GF-D8 (cell line): ENCODE measurements around the gene MAP3K20.
"Not testable (repeated sequence)": the region's sequence is repeated elsewhere in the genome, so short reads cannot be mapped to it uniquely, and the experiment has no call there.

Source experiments
- DNase-seq: peaks from one replicate; lab custom pipeline; 2025; lab: John Stamatoyannopoulos, UW

The MAP3K20 gene

DNA sequence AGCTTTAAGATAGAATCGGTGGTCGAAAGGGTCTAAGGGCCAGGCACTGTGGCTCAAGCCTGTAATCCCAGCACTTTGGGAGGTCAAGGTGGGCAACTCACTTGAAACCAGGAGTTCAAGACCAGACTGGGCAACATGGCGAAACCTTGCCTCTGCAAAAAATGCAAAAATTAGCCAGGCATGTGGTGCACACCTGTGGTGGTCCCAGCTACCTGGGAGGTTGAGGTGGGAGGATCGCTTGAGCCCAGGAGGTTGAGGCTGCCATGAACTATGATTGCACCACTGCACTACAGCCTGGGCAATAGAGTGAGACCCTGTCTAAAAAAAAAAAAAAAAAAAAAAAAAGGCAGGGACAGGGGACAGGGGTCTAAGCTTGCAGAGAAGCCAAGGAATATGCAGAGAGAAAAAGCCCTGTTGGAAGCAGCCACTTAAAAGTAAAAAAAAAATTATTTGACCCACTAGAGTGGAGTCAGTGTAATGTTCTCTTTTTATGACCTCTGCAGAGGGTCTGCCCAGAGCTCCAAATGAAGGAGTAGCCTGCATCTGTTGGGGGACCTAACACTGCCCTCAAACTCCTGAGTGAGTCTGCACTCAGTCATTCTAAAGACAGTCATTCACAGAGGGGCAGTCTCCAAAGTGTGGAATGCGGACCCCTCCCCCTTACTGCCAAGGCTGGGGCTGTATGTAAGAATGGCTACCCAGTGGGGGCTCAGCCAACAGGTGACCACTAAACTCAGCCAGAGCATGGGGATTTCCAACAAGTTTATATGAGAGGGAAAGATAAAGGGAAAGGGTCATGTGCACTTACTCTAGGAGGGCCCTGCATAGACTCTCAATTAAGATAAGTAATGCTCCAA is 160.5 kb downstream of the MAP3K20 start:
- DNase-seq = no peak

DNA sequence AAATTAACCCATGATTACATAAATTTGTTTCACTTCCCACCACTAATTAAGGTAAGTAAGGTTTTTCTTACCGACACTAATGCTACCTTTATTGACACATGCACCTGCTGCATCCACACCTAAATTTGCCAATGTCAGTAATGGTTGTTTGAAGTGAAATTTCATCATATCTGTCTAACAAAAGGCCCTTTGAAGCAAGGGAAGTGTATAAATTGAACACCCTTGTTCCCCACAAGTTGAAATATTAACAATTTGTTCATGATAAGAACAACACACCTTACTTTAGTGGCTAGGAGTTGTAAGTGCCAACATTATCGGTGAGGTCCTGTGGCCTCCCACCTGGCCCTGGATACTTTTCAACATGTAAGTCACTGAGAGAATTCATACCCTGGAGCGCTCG is 162.7 kb downstream of the MAP3K20 start:
- no peak for DNase-seq

DNA sequence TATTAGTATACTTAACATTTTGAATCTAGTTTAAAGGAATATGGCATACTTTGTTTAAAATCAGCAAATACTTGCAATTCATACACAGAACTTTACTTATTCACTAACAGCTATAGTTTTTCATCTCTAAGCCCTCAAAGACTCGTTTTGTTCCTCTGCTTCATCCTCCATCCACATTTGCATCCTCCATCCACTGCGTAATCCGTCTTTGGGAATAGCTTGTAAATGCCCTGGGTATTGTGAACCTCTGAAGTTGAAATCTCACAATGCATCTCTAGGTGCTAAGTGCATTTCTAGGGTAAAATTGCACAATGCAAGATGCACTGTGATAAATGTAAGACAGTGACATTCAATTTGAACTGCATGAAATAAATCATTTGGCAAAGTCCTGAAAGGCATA is 163.2 kb downstream of the MAP3K20 start:
- no peak for DNase-seq

DNA sequence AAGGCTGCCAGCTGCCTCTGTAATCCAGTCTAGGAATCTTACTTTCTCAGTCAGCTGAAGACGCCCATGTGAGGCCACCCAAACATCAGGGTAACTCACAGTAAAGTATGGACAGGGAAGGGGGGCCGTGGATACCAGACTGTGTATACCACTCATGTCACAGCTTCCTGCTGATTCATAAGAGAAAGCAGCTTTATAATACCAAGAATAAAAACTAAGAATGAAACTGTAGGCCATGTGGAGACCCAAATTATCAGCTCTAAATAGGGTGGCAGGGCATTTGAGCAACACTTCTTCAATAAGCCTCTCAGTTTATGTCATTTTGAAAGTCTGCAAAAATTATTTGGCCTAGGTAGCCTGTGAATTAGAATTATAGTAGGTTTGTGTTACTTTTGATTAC is 164.0 kb downstream of the MAP3K20 start:
- no peak for DNase-seq

DNA sequence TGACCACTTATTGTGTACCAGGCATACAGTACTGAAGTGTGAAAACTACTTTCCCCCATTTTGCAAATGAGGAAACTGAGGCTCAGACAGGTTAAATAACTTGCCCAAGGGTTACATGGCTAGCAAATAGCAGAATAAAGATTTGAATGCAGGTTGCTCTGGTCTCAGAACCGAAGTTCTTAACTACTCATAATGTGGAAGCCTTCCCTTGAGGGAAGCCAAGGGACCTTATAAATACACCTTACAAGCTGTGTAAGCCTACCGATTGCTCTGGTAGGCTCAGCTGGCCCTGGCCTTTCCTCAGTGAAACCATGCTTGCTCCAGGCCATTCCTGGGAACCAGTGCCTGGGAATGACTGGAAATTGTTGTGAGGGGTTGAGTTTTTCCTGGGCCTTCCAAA is 164.4 kb downstream of the MAP3K20 start:
- DNase-seq = no peak

DNA sequence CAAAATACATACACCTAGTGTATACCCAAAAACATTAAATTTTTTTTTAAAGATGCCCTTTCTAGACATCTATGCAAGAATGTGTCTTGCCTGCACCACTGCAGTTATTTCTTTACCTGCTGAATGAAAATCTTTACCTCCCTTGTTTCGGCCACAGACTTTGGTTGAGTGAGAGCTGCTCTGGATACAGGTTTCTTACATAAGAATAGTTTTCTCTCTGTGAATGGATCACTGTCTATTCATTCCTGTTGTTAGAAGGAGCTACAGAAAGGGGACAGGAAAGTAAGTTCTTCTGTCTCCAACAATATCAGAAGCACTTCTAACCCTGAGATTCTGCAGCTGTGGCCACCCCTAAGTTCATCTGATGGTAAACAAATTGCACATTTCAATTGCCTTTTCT is 166.0 kb downstream of the MAP3K20 start:
- no peak for DNase-seq

DNA sequence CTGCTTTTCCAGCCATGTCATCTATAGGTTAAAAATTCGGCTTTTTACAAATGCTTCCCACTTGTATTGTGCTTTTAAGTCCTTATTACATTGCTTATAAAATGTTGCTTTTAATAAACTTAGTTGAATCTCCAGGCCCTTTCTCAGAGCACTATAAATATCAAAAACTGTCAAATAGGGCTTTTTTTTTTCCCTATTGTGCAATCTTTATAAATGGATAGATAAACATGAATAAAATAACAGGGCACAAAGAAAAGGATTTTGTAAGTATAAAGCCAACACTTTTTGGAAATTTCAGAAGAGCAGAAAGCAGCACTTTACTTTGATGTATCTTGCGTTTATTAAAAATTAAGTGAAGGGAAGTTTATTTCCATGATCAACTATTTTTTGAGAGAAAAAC is 171.5 kb downstream of the MAP3K20 start:
- DNase-seq = no peak

DNA sequence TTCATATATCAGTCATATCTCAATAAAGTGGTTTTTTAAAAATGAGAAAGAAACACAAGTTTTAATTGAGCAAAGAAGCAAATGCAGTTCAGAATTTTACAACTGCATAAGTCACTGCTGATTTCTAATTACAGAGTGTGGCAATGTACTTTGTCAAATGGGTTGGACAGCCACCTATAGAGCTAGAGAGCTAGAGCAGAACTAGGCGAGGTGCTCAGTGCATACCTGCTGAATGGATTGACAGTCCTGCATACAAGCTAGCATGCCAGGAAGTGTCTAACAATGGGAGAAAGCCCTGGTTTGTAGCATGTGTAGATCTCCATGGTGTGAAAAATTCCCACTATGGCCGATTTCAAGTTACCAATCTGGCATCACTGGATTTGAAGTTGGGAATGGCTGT is 172.7 kb downstream of the MAP3K20 start:
- no peak for DNase-seq

DNA sequence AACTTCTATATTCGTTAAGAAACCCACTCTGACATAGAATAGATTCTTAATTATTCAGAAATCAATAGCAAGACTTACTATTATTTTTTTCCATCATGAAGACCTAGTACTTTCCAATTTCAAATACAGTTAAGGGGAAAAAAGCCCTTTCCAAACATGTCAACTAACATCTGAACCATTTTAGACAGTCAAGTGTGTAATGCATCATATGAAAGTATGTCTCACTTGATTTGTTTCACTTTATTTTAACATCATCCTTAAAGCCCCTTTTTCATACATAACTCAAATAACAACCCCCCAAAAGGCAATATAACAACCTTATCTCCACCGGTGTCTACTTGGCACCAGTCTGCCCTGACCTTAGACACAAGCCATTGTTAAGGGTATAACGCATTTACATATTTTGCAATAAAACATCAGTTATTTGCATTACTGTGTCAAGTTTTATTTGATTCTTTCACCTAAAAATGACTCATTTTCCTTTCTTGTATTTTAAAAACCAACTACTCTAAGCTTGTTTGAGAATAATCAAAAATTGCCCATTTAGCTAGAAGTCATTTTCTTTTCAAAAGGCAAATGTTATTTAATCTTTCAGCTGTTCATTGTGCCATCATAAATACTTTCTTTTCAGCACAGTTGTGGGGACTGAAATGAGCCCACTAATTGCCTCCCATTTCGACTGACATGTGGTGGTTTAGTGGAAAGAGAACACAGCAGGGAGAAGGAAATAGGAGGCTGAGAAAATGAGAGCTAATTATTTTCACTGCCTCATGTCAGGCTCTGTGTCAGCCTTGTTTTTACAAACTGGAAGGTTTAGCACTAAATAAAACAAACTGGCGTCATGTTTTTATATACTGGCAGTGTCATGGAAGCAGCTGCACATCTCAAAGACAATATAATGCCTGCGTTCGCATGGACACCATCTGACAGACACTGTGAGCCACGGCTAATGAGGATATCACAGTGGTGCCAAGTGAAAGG is 174.3 kb downstream of the MAP3K20 start:
- DNase-seq = no peak

DNA sequence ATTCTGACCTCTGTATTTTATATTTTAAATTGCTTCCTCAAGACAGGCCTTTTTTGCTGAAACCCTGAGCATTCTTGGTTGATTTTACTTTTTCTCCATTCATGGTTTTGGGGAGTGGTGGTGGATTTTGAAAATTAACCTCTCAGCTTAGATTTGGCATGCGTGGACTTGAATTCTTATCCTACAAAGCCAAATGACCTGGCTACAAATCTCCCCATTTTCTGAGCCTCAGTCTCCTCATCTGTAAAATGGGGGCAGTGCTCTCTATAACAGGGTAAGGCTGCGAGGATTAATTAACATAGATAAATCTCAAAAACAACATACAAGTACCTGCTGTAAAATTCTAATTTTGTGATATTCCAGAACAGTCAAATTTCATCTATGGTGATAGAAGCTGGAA is 175.6 kb downstream of the MAP3K20 start:
- DNase-seq = no peak

DNA sequence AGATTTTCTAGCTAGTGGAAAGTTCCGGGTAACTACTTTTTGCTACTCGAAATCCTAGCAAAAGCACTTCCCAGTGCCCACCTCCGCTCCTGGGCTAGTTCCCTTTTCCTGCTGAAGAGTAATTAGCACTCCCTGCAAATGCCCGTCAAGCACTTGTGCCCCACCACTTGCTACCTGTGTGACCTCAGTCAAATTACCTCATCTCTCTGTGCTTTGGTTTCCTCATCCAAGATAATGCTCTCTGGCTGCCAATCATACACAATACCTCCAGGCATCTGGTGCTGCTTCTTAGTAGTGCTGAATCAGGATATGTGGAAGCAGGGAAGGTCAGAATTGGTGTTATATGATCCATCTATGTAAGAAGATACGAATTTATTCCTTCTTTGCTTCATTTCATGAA is 176.9 kb downstream of the MAP3K20 start:
- no peak for DNase-seq

DNA sequence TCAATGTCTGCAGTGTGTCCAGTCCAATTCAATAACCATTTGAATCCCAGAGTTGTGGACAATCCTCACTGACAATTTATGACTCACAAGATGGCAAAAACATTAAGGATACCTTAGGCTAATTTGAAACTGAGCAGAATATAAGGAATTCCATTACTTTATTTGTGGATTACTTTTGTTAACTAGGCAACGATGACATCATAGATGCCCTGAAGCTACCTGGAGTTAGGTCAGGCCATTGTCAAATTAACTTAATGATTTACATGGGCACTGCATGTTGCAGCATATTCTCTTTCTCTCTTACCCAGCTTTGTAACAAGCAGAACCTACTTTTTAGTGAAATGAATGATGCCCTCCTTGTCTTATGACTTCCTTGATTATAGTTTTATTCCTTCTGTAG is 179.0 kb downstream of the MAP3K20 start:
- no peak for DNase-seq

DNA sequence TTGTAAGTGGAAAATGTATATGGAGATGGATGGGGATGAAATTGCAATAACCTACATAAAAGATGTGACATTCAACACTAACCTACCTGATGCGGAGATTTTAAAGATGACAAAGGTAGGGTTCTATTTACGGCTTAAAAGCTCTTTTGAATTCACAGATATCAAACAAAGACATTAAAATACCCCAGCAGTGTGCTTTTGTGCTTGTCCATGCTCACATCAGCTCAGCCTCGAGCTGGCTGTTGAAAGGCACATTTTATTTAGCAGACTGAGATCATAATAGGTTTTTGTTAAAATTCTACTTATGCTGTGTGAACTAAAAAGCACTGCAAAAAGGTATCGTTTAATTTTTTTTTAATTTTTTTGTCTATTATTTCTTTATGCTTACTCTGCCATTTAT is 183.1 kb downstream of the MAP3K20 start:
- DNase-seq = no peak

DNA sequence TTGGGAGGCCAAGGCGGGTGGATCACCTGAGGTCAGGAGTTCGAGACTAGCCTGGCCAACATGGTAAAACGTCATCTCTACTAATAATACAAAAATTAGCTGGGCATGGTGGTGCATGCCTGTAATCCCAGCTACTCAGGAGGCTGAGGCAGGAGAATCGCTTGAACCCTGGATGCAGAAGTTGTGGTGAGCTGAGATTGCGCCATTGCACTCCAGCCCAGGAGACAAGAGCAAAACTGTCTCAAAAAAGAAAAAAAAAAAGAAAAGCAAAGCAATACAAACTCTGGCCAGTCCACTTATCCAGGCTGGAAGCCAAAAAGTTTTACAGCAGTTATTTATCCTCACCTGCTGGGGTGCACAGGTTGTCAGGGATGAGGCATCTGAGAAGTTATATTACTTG is 186.7 kb downstream of the MAP3K20 start:
- not testable (repeated sequence) for DNase-seq

DNA sequence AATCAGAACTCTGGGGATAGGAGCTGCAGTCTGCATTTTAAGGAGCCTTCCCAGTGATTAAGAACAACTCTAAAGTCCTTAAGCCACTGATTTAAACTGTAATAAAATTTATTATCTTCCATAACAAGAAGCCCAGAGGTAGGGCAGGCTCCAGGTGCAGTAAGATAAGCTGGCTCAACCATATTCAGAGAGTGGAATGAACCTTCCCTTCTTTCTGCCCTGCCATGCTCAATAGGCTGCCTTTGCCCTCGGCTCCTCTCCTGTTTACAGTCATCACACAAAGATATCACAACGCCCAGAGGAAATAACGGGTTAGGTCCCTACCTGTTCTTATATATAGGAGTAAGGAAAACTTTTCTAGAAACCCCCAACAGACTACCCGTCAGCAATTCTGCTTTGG is 188.5 kb downstream of the MAP3K20 start:
- DNase-seq = no peak

DNA sequence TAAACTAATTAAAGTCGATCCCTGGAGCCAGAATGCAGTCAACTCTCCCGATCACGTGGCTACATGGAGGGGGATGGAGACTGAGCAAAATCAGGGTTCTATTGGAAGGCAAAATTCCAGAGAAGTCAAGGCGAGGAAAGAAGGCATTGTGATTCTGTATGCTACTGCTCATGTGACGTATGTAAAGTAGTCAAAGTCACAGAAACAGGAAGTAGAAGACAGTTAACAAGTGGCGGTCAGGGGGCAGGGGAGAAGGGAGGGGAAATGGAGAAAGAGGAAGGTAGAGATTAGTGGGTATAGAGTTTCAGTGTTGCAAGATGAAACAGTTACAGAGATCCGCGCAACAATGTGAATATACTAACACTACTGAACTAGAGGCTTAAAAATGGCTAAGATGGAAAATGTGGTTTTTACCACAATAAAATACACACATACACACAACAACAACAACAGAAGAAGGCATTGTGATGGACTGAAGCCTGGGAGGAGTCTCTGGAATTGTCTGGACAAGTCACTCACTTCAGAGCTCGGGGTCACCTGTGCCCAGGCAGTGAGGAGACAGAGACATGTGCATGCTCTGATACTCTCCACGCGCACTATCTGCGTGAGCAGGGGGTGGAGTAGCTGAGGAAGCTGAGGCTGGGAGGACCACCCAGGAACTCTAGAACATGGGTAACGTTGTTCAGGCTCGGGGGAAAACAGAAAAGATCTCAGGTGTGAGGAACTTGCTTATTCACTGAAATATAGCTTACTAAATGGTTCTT is 189.1 kb downstream of the MAP3K20 start:
- DNase-seq = peak; percentile 94

DNA sequence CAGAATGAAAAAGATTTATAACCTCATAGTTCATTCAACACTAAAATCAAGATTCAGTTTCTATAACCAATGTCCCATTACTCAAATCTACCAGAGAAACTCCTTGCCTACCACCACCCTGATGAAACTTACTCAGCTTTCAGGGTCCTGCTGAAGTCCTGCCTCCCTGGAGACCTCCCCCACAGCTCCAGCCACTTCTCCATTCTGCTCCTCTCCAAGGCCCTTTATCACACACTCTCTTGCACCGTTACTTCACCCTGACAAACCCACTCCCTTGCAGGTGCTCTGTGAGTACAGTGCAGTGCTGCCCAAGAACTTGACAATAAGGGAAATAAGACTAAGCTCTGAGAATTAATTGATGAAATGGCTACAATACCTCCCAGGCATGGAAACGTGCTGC is 195.5 kb downstream of the MAP3K20 start:
- DNase-seq = peak; percentile 18

DNA sequence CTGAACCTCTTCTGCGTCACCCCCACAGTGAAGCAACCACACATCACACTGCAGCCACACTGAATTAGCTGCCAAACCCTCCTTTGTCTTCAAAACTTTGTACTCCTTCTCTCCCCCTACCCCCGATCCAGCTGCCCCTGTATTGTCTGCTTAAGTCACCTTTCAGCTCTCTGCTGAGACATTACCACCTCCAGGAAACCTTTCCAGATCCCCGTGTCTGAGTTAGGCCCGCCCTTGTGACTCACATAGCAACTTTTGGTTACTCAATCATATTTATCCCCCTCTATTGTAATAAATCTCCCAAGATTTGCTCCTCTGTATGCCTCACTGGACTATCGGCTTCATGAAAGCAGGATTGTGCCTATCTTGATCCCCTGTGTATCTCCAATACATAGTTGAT is 196.2 kb downstream of the MAP3K20 start:
- no peak for DNase-seq

DNA sequence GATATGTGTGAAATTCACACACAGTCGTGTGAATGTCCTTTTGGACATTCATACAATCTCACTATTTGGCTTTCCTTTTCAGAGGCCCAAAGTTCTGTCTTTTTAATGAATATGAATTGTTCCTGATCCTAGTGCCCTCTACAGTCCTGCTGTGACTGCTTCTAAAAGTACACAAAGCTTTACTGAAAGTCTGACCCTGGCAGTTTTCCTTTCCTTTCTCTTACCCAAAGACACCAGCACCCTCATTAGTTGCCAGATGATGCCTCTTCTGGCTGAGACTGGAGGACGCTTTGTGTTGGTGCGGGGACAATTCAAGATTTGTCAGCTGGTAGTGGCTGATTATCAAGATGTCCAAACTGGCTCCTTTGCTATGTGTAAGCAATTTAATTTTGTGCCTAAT is 197.2 kb downstream of the MAP3K20 start:
- DNase-seq = no peak

DNA sequence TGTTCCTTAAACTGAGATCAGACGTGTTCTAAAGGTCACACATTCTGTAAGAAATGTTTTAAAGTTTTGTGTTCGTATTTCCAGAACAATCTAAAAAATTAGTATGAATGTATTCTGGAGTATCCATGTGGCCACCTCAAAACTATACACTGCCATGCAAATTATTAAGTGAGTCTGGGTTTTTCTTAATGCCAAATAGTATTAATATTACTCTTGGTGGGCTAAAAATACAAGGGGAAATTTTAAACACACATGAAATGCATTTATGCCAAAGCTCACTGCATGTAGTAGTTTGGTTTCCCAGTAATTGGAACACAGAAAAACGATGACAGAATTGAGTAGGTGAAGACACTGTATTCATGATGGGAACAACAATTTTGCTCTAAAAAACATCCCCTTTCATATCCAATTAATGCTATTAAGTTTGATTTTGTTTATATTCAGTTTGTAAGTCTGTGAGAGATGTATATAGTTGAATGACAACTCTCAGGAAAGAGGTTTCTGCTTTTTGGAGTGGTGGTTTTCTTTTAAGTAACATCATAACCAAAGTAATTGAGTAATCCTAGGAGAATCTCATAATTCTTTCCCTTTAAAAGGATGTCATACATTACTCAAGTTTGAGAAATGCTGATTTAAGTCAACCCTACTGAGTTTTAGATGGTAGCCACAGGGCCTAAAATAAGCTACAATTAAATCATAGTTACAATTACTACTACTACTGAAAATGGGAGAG is 203.3 kb downstream of the MAP3K20 start:
- DNase-seq = no peak

DNA sequence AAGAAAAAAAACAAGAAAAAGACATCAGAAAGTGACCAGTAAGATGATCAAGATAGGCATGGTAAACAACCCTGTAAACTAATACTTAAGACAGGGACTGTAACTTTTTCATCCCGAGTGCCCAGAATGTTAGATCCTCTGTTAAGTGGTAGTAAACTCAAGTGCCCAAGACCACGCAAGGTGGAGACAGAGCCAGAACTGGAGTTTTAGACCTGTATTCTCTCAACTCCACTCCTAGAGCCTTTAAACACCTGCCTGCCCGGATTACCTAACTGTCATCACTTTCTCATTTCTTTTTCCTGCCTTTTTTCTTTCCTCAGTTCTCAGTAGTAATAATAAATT is 203.9 kb downstream of the MAP3K20 start:
- no peak for DNase-seq

DNA sequence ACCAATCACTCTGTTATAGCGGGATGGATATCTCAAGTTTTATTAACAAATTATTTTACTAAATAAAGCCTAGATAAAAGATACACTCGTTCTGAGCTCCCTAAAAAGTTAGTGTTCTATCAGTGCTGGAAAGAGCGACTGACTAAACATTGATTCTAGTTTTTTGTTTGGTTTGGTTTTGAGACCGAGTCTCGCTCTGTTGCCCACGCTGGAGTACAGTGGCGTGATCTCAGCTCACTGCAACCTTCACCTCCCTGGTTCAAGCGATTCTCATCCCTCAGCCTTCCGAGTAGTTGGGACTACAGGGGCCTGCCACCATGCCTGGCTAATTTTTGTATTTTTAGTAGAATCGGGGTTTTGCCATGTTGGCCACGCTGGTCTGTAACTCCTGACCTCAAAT is 205.2 kb downstream of the MAP3K20 start:
- DNase-seq = no peak
